Iris pigment epithelial cell (primary cell): ENCODE data around the gene NANOS2.
"Not testable (repeated sequence)": the region's sequence is repeated elsewhere in the genome, so short reads cannot be mapped to it uniquely, and the experiment has no call there.

Source experiments
- DNase-seq: peaks from one replicate; pipeline ENCODE4 v3.0.0-alpha.2; 2011; ENCODE audit warnings: low read depth

NANOS2 gene

GRCh38 chr19:45927565-45928261, 13.1 kb upstream of the NANOS2 start:
- DNase-seq, result peak; percentile 87

GRCh38 chr19:45924891-45925447, 10.4 kb upstream of the NANOS2 start:
- DNase-seq, result no peak

DNA sequence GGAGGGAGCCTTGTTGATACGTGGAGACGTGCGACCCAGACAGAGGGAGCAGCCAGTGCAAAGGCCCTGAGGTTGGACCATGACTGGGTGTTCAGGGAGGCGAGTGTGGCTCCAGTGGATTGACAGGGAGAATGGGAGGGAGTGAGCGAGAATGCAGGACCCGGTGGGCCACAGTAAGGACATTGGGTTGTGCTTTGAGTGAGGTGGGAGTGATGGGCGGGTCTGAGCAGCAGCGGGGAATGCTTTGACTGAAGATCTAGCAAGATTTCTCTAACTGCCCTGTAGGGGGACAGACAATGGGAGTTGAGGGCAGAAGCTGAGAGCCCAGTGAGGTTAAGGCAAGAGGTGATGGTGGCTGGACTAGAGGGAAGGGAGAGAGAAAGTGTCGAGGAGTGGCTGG, 7.7 kb upstream of the NANOS2 start:
- DNase-seq, result peak; percentile 9

DNA sequence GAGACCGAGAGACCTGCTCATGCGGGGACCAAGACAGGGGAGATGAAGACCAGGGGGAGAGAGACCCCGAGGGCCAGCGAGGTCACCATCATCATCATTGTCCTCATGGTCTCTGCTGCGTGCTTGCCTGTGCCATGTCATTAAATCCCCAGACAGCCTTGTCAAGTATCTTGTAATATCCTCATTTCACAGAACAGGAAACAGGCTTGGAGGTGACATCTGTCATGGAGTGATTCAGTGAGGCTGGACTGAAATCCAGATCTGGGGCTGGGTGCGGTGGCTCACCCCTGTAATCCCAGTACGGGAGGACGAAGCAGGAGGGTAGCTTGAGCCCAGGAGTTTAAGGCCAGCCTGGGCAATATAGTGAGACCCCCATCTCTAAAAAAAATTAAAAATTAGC, 5.9 kb upstream of the NANOS2 start:
- no peak for DNase-seq

GRCh38 chr19:45919678-45920077, 5.1 kb upstream of the NANOS2 start:
- no peak for DNase-seq

DNA sequence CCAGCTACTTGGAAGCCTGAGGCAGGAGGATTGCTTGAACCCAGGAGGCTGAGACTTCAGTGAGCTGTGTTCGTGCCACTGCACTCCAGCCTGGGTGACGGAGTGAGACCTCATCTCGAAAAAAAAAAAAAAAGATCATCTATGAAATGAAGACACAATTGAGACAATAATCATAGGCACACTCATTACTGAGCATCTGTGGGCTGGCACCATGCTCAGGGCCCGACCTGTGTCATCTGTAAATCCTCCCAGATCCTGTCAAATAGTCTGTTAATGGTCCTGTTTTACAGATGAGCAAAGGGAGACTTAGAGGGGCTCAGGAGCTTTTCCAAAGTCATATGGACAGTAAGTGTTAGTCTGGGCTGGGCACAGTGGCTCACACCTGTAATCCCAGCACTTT, 4.1 kb upstream of the NANOS2 start:
- DNase-seq, result no peak

DNA sequence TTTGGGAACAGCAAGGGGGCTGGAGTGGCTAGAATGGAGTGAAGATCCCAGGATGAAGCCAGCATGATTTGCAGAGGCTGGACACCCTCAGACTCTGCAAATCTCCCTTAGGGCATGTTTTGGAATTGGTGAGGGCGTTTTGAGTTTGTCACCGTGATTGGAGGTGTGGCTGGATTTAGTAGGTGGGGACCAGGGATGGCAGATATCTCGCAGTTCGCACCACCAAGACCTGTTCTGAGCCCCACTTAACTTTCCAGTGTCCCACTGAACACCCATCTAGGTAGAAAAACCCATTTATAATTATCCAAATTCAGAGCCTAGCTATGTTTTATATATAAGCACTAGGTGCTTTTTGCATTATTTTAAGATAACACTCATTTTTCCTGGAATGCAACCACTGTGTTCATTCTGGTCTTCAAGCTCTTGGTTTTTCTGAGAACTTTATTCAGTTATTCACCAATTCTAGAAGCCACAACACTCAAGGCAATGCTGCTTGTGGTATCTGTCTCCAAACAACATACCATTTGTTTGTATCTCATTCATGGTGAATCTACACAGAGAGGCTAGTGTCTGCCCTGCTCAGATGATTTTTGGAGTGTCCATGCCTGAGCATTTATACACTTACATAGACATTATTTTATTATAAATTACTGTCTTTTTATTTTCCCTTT, 3.0 kb upstream of the NANOS2 start:
- no peak for DNase-seq

DNA sequence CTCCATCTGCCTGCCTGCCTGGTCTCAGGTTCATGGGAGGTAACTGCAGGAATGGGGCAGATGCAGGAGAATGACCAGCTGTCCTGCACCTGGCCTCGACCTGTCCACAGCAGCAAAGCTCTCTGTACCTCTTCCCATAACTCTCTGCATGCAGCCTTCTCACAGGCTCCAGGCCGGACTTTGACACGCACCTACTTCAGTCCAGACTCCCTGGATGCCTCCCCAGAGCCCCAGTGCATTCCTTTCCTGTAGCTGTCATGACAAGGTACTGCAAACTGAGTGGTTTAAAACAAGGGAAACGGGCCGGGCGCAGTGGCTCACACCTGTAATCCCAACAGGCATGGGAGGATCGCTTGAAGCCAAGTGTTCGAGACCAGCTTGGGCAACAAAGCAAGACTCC, 3.3 kb downstream of the NANOS2 start:
- DNase-seq, result no peak

GRCh38 chr19:45908956-45909355, 5.6 kb downstream of the NANOS2 start:
- DNase-seq, result no peak

- no peak for DNase-seq
Observed at GRCh38 chr19:45906221-45906620, 8.4 kb downstream of the NANOS2 start.

DNA sequence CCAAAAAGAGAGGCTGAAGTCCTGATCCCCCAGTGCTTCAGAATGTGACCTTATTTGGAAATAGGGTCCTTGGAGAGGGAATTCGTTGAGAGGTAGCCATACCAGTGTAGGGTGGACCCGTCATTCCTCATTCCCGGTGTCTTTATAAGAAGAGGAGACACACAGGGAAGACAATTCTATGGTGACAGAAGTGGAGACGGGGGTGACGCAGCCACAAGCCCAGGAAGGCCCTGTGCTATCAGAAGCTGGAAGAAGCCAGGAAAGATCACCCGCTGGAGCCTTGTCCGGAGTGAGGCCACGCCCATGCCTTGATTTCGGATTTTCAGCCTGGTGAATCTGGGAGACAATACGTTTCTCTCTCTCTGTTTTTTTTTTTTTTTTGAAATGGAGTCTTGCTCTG, 9.6 kb downstream of the NANOS2 start:
- DNase-seq, result no peak

- DNase-seq, result peak; percentile 94
Observed at GRCh38 chr19:45902651-45903625, 11.6 kb downstream of the NANOS2 start.

DNA sequence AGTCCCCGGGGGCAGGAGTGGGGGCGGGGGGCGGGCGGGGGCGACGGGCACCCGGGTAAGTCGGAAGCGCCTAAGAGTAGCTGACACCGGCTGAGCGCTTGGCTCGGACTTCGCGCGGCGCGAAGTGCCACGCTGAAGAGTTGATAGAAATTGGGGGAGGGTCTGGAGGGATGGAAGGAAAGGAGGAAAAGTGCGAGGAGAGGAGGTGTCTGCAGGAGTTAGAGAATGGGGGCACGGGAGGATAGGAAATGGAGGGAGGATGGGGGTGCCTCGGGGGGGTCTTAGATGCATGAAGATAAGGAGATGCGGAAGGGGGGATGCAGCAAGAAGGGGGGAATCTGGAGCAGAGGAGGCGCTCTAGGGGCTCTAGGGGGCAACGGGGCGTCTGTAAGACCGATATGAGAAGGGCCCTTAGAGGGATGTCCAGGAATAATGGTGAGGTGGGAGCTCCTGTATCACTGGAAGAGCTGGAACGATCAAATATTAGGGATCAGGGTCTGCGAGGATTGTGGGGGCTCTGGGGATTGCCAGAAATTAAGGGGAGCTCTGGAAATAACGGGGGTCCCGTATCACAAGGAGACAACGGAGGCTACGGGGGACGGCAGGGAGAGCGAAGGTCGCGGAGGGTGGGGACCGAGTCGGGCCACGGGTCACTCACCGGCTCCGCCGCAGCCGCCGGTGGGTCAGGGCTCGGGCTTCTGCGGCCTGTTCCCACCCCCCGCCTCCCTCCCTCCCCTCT, 12.5 kb downstream of the NANOS2 start, which contains the start of gene MYPOP:
Gene MYPOP (minus strand): TSS at position 702 of the 739 bp plus-strand sequence. CDS start 840 bp downstream, outside the sequence.
- no peak for DNase-seq

GRCh38 chr19:45901432-45901911, 13.1 kb downstream of the NANOS2 start:
- peak; percentile 73 for DNase-seq

DNA sequence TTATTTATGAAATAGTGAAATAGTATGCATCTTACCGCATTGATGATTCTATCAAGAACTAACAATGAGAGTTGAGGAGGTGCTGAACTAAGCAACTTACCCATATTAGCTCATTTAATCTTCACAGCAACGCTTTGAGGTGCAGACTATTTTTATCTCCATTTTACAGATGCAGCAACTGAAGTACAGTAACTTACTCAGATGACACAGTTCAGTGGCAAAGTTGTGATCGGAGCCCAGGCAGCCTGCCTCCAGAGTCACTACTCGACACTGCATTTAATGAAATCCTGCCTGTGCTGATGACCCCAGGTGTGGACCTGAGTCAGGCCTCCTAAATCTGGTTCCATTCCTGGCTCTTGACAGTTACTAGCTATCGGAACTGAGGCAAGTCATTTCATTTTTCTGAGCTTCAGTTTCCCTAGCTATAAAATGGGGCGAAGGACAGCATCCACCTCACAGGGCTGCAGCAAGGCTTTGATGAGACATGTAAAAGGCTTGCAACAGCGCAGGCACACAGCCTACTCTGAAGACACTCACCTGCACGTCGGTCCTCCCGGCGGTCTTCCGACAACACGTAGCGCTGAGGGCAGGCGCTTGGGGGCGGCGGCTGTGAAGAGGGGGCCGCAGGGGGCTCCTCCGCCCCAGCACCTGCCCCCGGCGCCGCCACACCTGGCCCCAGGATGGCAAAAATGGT, 13.7 kb downstream of the NANOS2 start:
- DNase-seq, result no peak

GRCh38 chr19:45899919-45900589, 14.5 kb downstream of the NANOS2 start:
- DNase-seq, result no peak

GRCh38 chr19:45899253-45899652, 15.3 kb downstream of the NANOS2 start:
- DNase-seq, result no peak

- no peak for DNase-seq
Observed at GRCh38 chr19:45897261-45897812, 17.2 kb downstream of the NANOS2 start.

GRCh38 chr19:45895983-45896599, 18.5 kb downstream of the NANOS2 start:
- DNase-seq, result not testable (repeated sequence)
